ENCODE data around the gene RAB9A. TPM values are rescaled to one million over a fixed set of nuclear protein-coding genes. Genes with fewer than 3 reads are reported as not detected.
"Not testable (repeated sequence)": the region's sequence is repeated elsewhere in the genome, so short reads cannot be mapped to it uniquely, and the experiment has no call there.

Gene RAB9A
- total and polyA plus RNA-seq, 11 donors, result 6.8 to 34.2 (median 21.7) TPM

DNA sequence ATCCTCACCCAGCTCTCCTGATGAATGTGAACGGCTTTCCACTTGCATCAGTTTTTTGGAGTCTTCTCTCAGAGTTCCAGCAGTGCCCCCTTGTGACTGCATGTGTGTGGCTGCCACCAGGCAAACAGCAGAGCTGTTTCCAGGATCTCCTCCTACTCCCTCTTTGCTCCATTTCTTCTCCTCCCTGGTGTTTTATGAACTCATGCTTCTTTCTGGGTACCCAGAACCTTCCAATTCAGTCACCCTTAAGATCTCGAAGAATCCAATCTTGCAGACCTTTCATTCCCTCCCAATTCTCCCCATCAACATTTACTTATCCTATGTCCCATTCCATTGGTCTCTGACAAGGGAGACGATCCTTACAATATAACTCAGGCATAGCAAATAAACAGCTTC is 42.8 kb upstream of the RAB9A start:
- Histone ChIP-seq H3K9me3 (peaks cover 0 to 6% (median 0%) of the 10 kb centered on the region in 12 donors), H3K36me3 (no peaks in the 10 kb centered on the region), H3K4me3 (no peak overlapping the region), H3K4me1 (peaks cover 0 to 10% (median 0%) of the 10 kb centered on the region in 12 donors), H3K27me3 (peaks cover 0 to 32% (median 0%) of the 10 kb centered on the region in 9 donors), H3K27ac (no peak overlapping the region)
- DNase-seq (peak; percentile 43 to 69 (median 64)), ATAC-seq (peak in 3 of 4 donors; percentile 68 to 81 (median 78))
- TF ChIP-seq POLR2A (IDR thresholded peaks at IDR 0.05), result no peak
- TF ChIP-seq, protein P1, sequence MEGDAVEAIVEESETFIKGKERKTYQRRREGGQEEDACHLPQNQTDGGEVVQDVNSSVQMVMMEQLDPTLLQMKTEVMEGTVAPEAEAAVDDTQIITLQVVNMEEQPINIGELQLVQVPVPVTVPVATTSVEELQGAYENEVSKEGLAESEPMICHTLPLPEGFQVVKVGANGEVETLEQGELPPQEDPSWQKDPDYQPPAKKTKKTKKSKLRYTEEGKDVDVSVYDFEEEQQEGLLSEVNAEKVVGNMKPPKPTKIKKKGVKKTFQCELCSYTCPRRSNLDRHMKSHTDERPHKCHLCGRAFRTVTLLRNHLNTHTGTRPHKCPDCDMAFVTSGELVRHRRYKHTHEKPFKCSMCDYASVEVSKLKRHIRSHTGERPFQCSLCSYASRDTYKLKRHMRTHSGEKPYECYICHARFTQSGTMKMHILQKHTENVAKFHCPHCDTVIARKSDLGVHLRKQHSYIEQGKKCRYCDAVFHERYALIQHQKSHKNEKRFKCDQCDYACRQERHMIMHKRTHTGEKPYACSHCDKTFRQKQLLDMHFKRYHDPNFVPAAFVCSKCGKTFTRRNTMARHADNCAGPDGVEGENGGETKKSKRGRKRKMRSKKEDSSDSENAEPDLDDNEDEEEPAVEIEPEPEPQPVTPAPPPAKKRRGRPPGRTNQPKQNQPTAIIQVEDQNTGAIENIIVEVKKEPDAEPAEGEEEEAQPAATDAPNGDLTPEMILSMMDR (IDR thresholded peaks at IDR 0.05), result peak; percentile 30 to 74 (median 62)
- intact Hi-C loops (cut with DNase I), result loop anchor here in 8 of 10 donors (2.0 to 10.0 kb wide), 7 partner anchors 137 to 701 kb away; no protein-coding TSS in a partner anchor
- WGBS, 4 donors, result 42 to 44% (median 43%) methylated on average over 3 of the region's 3 CpGs

DNA sequence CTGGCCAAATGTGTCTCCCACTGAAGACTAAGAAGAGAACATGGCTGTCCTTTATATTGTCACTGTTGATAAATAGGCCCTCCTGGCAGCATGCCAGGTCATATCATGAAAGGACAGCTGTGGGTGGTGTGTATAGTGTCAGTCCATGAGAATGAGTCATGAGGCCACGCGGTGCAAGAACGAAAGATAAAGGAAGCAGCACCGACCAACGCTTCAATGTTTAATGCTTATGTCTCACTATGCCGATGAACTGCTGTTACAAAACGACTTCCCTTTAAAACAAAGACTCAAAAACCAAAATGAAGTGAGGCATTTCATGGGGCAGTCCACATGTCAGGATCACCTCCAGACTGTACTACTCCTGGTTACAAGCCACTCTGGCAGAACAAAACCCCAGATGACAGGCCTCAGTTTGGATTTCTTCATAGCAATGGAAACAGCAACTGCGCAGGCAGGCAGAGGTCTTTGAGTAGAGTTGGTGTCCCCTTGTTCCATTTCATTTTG is 41.2 kb upstream of the RAB9A start:
- DNase-seq (peak in 4 of 5 donors; percentile 33 to 76 (median 58)), ATAC-seq (peak; percentile 63 to 80 (median 78))
- Histone ChIP-seq H3K36me3 (no peaks in the 10 kb centered on the region), H3K4me1 (peaks cover 0 to 14% (median 1%) of the 10 kb centered on the region in 12 donors), H3K9me3 (peaks cover 0 to 6% (median 0%) of the 10 kb centered on the region in 12 donors), H3K27me3 (peaks cover 0 to 35% (median 0%) of the 10 kb centered on the region in 9 donors), H3K27ac (peak overlapping the region in 8 of 12 donors; percentile 18 to 67 (median 50)), H3K4me3 (no peak overlapping the region)
- intact Hi-C loops (cut with DNase I), result loop anchor here in 8 of 10 donors (2.0 to 10.0 kb wide), 7 partner anchors 139 to 703 kb away; no protein-coding TSS in a partner anchor
- TF ChIP-seq, protein P1 (IDR thresholded peaks at IDR 0.05), result no peak
- no peak for TF ChIP-seq POLR2A (IDR thresholded peaks at IDR 0.05)
- WGBS, 4 donors, result 20 to 56% (median 30%) methylated on average over 8 of the region's 8 CpGs

DNA sequence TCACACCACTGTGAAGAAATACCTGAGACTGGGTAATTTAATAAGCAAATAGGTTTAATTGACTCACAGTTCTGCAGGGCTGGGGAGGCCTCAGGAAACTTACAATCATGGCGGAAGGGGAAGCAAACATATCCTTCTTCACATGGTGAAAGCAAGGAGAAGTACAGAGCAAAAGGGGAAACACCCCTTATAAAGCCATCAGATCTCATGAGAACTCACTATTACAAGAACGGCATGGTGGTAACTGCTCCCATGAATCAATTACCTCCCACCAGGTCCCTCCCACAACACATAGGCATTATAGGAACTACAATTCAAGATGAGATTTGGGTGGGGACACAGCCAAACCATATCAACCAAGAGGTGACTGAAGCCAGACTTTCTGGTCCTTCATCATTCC is 40.6 kb upstream of the RAB9A start:
- not testable (repeated sequence) for DNase-seq, ATAC-seq, H3K4me3 ChIP-seq, H3K9me3 ChIP-seq, H3K36me3 ChIP-seq
- WGBS, 4 donors, result 80 to 97% (median 92%) methylated on average over 2 of the region's 2 CpGs
- peaks cover 0 to 14% (median 1%) of the 10 kb centered on the region in 12 donors for H3K4me1 ChIP-seq
- intact Hi-C loops (cut with DNase I), result loop anchor here in 5 of 10 donors (5.0 to 10.0 kb wide), 5 partner anchors 141 to 704 kb away; no protein-coding TSS in a partner anchor
- peaks cover 0 to 35% (median 0%) of the 10 kb centered on the region in 9 donors for H3K27me3 ChIP-seq
- H3K27ac ChIP-seq, result peak overlapping the region in 4 of 12 donors; percentile 46 to 67 (median 59)

DNA sequence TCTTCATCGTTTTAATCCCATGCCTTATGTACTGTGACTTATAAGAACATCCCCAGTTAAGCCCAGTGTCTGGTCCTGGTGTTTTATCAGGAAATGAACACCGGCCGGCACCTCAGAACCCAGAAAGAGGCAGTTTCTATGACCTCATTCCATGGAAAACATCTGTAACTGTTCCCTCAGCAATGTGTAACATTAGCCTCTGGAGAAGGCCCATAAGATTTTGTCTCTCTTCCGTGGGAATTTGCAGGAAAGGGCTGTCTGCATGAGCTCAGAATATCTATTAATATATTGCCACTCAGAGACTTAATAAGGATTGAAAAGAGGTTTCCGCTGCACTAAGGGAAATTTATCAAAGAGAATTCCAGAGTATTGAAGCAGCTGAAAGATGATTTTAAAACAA is 39.1 kb upstream of the RAB9A start:
- whole genome bisulfite sequencing, 4 donors, result 52 to 59% (median 53%) methylated on average over 5 of the region's 5 CpGs
- intact Hi-C loops (cut with DNase I), result loop anchor here in 7 of 10 donors (5.0 to 10.0 kb wide), 7 partner anchors 85 to 705 kb away; partner anchors contain the start of genes OFD1 (in 1 of the 7) and TRAPPC2 (in 1 of the 7)
- Histone ChIP-seq H3K4me3 (no peak overlapping the region), H3K27ac (peak overlapping the region in 3 of 12 donors; percentile 50 to 61 (median 60)), H3K4me1 (peaks cover 0 to 26% (median 7%) of the 10 kb centered on the region in 12 donors), H3K9me3 (peaks cover 0 to 6% (median 0%) of the 10 kb centered on the region in 12 donors), H3K36me3 (no peaks in the 10 kb centered on the region), H3K27me3 (peaks cover 0 to 35% (median 0%) of the 10 kb centered on the region in 9 donors)
- ATAC-seq (no peak), DNase-seq (no peak)
- no peak for TF ChIP-seq POLR2A (IDR thresholded peaks at IDR 0.05)
- TF ChIP-seq, protein P1 (IDR thresholded peaks at IDR 0.05), result no peak
